K562 (cell line): ENCODE data around the gene PLD3. TPM values are rescaled to one million over a fixed set of nuclear protein-coding genes. Genes with fewer than 3 reads are reported as not detected.

Source experiments
- ATF2 ChIP-seq: sonication (generic); formaldehyde crosslinking; IDR thresholded peaks from 2 replicates; pipeline ENCODE4 v1.8.1; 2022; ENCODE audit warnings: missing genetic modification reagents
- CCNT2 ChIP-seq: IDR thresholded peaks from 2 replicates; pipeline ENCODE4 v1.6.1; 2011; ENCODE audit warnings: borderline replicate concordance, low read depth, mild to moderate bottlenecking, moderate library complexity, mixed read lengths, low read length; ENCODE audit not compliant: insufficient read length; ENCODE audit errors: extremely low read depth
- FOS ChIP-seq: IDR thresholded peaks from 3 replicates; pipeline ENCODE4 v1.6.1; 2011; ENCODE audit not compliant: insufficient read length; ENCODE audit errors: extremely low read depth
- GATA2 ChIP-seq: sonication (generic); formaldehyde crosslinking; IDR thresholded peaks from 2 replicates; pipeline ENCODE4 v1.4.0; 2020; ENCODE audit warnings: mild to moderate bottlenecking, missing genetic modification reagents
- HDAC6 ChIP-seq: IDR thresholded peaks from 2 replicates; pipeline ENCODE4 v1.6.1; 2012; ENCODE audit warnings: low read depth, mild to moderate bottlenecking, control low read depth, inconsistent platforms, low read length, moderate library complexity
- MCM5 ChIP-seq: fragments of 450-650 bp; IDR thresholded peaks from 2 replicates; pipeline ENCODE4 v1.6.1; 2016; ENCODE audit warnings: low read depth
- NCOA6 ChIP-seq: fragments of 450-650 bp; IDR thresholded peaks from 2 replicates; pipeline ENCODE4 v1.6.1; 2017; ENCODE audit warnings: mild to moderate bottlenecking
- NELFE ChIP-seq: IDR thresholded peaks from 2 replicates; pipeline ENCODE4 v1.6.1; 2011; ENCODE audit warnings: mild to moderate bottlenecking; ENCODE audit not compliant: insufficient read depth, insufficient read length
- NR2C1 ChIP-seq, 2 experiments: fragments of 450-650 bp; IDR thresholded peaks; 2 replicates each; pipeline ENCODE4 v1.6.1; 2017; ENCODE audit warnings: mild to moderate bottlenecking in 2 of 2, antibody characterized with exemption in 1 of 2, inconsistent platforms in 1 of 2, missing compliant biosample characterization in 1 of 2, missing genetic modification characterization in 1 of 2
- PML ChIP-seq: IDR thresholded peaks from 2 replicates; pipeline ENCODE4 v1.6.1; 2012; ENCODE audit warnings: low read length, inconsistent platforms
- POLR2AphosphoS5 ChIP-seq: IDR thresholded peaks from 2 replicates; pipeline ENCODE4 v1.6.1; 2011; ENCODE audit warnings: mild to moderate bottlenecking, low read depth, low read length, moderate library complexity; ENCODE audit not compliant: control insufficient read depth, insufficient read depth
- PURB ChIP-seq: sonication (generic); formaldehyde crosslinking; IDR thresholded peaks from 2 replicates; pipeline ENCODE4 v1.9.0; 2021; ENCODE audit warnings: low read depth, mild to moderate bottlenecking, missing genetic modification reagents
- RBFOX2 ChIP-seq: fragments of 200-400 bp; formaldehyde crosslinking; IDR thresholded peaks from 2 replicates; pipeline ENCODE4 v1.6.1; 2017; ENCODE audit warnings: low read depth, mild to moderate bottlenecking, low read length, moderate library complexity
- STAT6 ChIP-seq: sonication (generic); formaldehyde crosslinking; IDR thresholded peaks from 2 replicates; pipeline ENCODE4 v1.8.1; 2023; ENCODE audit warnings: mild to moderate bottlenecking, missing genetic modification reagents
- TCF7L2 ChIP-seq: fragments of 150-350 bp; IDR thresholded peaks from 2 replicates; pipeline ENCODE4 v1.6.1; 2016; ENCODE audit warnings: low read depth, mild to moderate bottlenecking, low read length, moderate library complexity
- TFE3 ChIP-seq: fragments of 450-650 bp; formaldehyde crosslinking; IDR thresholded peaks from 2 replicates; pipeline ENCODE4 v1.4.0; 2020; ENCODE audit warnings: mild to moderate bottlenecking, mixed read lengths
- TRIM25 ChIP-seq: fragments of 450-650 bp; IDR thresholded peaks from 2 replicates; pipeline ENCODE4 v1.7.0; 2016; ENCODE audit warnings: borderline replicate concordance
- YY1 ChIP-seq, 3 experiments: IDR thresholded peaks; 2 replicates each; pipeline ENCODE4 v1.6.1; 2011; ENCODE audit warnings: low read length in 2 of 3, mild to moderate bottlenecking in 2 of 3, moderate library complexity in 2 of 3, borderline replicate concordance in 1 of 3, control low read depth in 1 of 3, low read depth in 1 of 3; ENCODE audit not compliant: insufficient read depth in 3 of 3, insufficient replicate concordance in 2 of 3, control insufficient read depth in 1 of 3, insufficient read length in 1 of 3; ENCODE audit errors: extremely low read depth in 1 of 3
- ZNF253 ChIP-seq: fragments of 250-450 bp; sonication (Bioruptor Pico); conservative IDR thresholded peaks from 2 replicates; pipeline ENCODE4 v1.6.1; 2021; ENCODE audit warnings: mild to moderate bottlenecking
- polyA plus RNA-seq, 8 experiments: library from polyadenylated mRNA; depleted of rRNA in 4 of 8; stranded (reverse) in 5 of 8; unstranded in 3 of 8; fragments of >200 nt; fragmentation: Nextera tagmentation in 2 of 8; fragmentation: Illumina TruSeq in 1 of 8; extraction: Ambion mirVana in 2 of 8; extraction: Trizol in 1 of 8; gene quantifications; 2 replicates each; pipeline versions ENCODE4 v1.2.1 to v1.2.3, GENCODE V29; 2011 to 2014; ENCODE audit warnings: inconsistent platforms in 1 of 8, missing spikeins in 1 of 8
- total RNA-seq, 7 experiments: library from RNA; depleted of rRNA in 6 of 7; stranded (reverse); fragments of >200 nt in 6 of 7; fragmentation: Illumina TruSeq in 2 of 7; extraction: Trizol in 2 of 7; gene quantifications; 2 replicates each; pipeline versions ENCODE4 v1.2.1 to v1.2.3, GENCODE V29; 2011 to 2021; ENCODE audit warnings: low replicate concordance in 1 of 7

PLD3 gene
- total and polyA plus RNA-seq, 9 of the 15 experiments (the other 6 are each of a cell fraction or from before 2014, with no cell fraction given), result 2.3 to 128 (median 72.7) TPM

- TF ChIP-seq TFE3 (CRISPR knock-in tag) (no peak), STAT6 (CRISPR knock-in tag) (no peak), RBFOX2 (no peak), NELFE (no peak), ZNF253 (no peak), NR2C1 (IDR thresholded peaks at IDR 0.05) (no peak), NR2C1 (tag; IDR thresholded peaks at IDR 0.05) (0 out of 2 replicates have a peak, but pooled peaks have one; percentile 12), MCM5 (no peak), PML (no peak), CCNT2 (no peak), TRIM25 (no peak), HDAC6 (no peak), GATA2 (CRISPR knock-in tag) (peak; percentile 55), ATF2 (CRISPR knock-in tag) (no peak), FOS (no peak), YY1 (IDR thresholded peaks at IDR 0.05; ENCODE audit: borderline replicate concordance in 1 of 3, control insufficient read depth in 1 of 3, extremely low read depth in 1 of 3, insufficient read depth in 3 of 3, insufficient read length in 1 of 3, insufficient replicate concordance in 2 of 3, low read depth in 1 of 3, low read length in 2 of 3) (no peak), PURB (no peak), NCOA6 (no peak), POLR2AphosphoS5 (no peak), TCF7L2 (no peak)
Observed at GRCh38 chr19:40370997-40371801, 22.7 kb downstream of the PLD3 start (continued).
